NCI-H446 treated with DMSO at 0.1 percent for 48 hours (cell line): ENCODE results near the gene MAP4K4.
"Not testable (repeated sequence)": the region's sequence is repeated elsewhere in the genome, so short reads cannot be mapped to it uniquely, and the experiment has no call there.

ENCODE experiments used
- DNase-seq: peaks from one replicate; lab custom pipeline; 2025; lab: John Stamatoyannopoulos, UW

The MAP4K4 gene

DNA sequence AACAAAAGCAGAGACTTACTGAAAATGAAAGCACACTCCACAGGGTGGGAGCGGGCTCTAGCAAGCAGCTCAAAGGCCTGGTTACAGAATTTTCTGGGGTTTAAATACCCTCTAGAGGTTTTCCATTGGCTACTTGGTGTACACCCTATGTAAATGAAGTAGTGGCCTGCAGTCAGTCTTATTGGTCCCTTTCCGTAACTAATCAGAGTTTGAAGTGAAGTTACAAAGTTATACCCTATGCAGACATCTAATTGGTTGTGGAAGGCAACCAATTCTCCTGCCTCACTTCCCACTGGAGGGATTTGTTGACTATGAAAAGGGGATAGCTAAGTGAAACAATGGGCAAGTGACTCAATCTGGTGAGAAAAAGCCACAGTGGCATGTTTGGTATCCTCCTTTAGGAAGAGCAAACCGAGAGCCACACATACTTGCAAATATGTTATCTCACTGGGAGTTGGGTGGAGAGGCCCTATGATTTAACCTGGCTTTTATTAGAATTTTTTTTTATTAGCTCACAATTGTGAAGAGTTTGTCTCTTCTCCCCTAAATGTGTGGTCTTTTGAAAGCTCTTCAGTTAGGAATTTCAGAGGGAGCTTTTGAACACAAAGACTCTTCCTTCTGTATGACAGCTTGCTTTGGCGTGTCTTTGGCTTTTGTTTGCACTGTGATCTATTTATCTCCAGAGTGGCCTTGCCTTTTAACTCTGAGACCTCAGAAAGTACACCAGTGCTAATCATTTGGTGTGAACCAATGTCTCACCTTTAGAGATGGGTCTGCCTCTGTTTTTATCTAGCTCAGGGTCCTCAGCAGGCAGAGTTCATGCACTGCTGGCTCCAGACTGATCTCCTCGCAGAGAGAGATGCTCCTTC lies 69.6 kb downstream of the MAP4K4 start:
- no peak for DNase-seq

DNA sequence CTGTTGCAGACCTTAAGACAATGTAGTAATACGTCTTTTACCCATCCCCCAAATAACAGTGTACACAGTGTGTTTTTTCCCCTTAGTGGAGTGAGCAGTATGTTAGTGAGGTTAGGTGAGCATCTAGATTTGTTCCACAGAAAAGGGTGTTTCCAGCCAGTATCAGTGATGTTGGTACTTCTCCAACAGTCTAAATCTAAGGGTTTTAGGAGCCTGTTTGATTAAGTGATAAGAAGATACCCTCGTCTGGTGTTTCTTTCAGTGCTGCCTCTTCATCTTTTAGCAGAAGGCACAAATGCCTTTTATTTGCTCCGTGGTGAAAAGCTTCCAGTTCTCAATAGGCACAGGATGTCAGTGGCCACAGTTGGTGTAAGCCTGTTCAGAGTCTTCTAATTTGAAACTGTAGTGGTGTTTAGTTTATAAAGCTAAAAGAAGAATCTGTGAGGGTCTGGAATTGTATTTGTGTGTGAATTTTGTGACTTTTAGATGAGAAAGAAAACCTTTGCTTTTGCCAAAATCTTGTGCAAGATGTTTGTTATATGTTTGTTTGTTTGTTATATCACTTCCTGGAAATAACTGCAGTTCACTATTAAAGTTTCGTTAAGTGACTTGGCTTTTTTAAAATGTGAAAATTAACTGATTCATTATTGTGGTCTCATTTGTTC lies 71.2 kb downstream of the MAP4K4 start:
- DNase-seq, result no peak

DNA sequence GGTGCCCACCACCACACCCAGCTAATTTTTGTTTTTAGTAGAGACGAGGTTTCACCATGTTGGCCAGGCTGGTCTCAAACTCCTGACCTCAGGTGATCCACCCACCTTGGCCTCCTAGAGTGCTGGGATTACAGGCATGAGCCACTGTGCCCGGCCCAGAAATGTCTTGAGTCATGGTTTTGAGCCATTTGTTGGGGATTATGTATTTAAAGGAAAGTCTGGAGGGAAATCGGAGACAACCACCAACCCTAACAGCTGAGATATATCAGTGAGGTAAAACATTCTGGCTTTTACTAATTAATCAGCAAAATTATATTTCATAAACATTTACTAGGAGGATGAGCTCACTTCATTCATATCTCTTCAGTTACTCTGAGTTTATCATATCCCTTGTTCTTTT lies 72.2 kb downstream of the MAP4K4 start:
- not testable (repeated sequence) for DNase-seq

DNA sequence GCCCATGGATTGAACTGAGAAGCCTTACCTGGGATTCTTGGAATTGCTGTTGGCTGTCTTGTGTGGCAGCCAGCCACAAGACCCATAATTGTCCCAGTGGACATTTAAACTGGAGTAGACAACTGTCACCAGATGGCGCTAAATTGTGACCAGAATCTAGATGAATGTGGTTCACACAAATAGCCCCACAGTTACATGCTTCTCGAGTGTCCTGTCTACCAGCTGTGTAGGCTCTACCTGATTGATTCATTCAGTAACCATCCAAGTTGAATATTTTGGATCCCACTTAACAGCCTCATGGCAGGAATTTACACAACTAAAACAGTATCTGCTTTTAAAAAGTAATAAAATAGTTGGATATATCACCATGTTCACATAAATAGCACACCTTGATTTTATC lies 73.2 kb downstream of the MAP4K4 start:
- peak; percentile 31 for DNase-seq

DNA sequence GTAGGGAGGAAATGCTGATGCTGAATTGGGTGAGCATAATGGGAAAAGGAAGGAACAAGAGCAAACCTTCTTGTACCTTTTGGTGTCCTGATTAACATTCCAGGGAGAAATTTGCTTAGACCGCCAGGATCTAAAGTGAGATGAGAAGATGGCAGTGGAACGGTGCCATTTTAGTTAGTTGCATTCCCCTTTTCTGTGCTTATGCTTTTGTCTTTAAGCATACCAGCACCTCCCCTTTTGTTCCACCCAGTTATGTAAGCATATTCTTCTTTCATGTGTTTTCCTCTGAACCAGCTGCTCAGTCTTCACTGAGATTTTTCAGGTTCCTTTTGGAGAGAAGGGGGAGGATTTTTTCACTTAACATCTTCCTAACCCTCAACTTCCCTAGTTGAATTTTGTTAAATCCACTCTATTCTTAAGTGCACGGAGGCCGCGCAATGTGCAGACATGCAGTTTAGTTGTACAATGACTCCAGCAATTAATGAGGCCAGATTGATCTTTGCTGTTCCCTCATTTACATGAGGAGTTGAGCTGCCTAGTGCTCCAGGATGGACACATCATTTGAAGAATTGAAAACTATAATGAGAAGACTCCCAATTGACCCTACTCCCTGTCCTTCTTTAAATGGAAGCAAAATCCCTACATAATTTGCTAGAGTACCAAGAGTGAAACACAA lies 73.9 kb downstream of the MAP4K4 start:
- DNase-seq, result no peak

DNA sequence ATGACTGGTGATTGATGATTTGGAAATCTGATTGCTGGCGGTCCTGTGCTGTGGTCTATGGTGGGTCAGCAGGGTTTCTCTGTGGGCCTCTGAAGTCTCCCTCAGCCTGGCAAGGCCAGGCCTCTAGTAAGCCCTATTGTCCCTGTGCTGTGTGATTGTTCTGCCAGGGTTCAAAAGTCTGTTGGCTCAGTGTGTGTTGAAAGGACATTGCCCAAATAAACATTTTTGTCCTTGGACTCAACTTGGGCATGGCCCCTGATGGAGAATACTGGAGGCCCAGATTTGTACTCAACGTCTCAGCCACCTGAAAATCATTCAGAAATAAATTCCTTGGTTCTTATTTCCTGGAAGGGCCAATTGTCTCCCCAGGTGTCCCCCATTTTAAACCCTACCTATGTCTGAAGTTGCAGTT lies 74.4 kb downstream of the MAP4K4 start:
- no peak for DNase-seq

DNA sequence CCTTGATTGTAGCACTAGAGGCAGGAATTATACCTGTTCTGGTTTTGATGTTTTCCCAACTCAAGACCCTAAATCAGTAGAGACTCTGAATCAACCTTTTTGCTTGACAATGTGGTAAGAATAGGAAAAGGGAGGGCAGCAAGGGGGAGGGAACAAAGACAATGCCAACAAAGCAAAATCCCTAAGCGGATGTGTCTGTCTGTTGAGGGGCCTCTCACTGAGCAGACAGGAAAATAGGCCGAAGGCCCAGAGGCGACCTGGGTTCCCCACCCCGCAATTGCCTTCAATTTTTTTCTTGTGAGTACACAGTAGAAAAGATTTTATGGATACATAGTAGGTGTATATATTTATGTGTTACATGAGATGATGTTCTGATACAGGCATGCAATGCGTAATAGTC lies 75.6 kb downstream of the MAP4K4 start:
- no peak for DNase-seq

DNA sequence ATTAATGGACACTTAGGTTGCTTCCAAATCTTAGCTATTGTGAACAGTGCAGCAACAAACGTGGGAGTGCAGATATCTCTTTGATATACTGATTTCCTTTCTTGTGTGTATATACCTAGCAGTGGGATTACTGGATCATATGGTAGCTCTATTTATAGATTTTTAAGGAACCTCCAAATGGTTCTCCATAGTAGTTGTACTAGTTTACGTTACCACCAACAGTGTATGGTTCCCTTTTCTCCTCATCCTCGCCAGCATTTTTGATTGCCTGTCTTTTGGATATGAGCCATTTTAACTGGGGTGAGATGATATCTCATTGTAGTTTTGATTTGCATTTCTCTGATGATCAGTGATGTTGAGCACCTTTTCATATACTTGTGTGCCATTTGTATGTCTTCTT lies 76.5 kb downstream of the MAP4K4 start:
- DNase-seq, result not testable (repeated sequence)

DNA sequence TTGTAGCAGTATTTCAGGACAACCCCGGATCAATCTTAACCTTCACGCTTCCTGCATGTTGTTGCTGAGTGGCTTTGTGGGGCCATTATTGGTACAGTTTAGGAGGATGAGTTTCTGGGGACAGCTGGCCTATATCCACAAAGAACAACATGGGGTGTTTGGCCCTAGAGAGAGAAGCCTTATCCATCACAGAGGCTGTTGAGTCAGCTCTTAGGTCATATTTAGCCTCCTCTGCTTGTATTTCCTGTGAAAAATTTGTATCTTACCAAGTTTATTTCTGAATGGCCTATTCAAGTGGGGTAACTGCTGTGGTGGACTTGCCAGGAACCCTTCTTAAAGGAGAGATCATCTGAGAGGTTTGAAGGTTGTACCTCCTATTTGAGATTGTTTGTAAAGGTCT lies 77.6 kb downstream of the MAP4K4 start:
- no peak for DNase-seq

DNA sequence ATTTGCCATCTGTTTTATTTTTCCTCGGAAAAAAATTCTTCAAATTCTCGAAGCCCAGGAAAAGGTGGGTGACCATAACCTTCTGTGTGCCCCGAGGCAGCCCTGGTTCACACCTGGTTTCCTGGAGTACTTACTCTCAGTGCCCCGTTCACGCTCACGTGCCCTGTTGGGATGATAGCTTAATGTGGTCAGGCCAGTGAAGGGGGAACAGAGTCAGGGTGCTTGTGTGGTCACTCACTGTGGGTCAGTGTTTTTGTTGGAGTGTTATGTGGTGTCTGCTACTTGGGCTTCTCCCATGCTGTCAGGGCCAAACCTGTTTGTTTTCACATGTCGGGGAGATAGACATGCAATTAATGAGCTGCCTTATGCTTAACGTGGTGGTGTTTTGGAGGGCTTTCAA lies 78.1 kb downstream of the MAP4K4 start:
- DNase-seq, result no peak

DNA sequence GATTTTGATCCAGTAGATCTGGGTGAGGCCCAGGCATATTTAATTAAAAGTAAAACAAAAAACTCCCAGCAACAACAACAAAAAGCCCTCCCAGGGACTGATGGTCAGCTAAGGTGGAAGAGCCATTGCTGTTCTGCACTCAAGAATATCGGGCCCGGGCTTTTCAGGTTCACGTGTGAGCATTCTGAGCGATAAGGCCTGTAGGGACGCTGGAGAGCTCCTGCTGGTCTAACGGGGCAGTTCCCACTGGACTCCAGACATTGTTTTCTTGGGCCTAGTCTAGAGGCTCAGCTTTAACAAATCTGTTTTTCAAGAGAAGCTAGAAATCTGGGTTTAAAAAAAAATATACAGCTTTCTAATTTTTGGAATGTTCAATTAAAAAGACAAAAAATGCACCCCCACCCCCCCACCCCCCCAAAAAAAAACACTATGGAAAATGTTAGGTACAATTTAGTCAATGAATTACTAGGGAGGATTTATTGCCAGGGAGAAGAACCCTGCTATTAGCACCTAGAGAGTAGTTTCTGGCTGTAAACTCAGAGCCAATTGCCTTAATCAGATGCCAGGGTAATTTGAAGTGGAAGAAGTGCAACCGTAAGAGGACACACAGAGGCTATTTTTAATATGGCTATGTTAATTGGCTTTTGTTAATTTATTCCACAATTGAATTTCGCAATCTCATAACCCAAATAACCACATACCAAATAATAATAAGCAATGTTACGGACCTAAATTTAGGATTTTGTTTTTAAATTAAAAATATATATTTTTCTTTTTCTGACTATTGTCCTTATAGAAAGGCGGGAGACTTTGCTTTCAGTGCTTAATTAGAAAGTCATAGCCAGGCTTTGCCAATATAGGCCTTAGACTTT lies 78.9 kb downstream of the MAP4K4 start:
- peak; percentile 19 for DNase-seq

DNA sequence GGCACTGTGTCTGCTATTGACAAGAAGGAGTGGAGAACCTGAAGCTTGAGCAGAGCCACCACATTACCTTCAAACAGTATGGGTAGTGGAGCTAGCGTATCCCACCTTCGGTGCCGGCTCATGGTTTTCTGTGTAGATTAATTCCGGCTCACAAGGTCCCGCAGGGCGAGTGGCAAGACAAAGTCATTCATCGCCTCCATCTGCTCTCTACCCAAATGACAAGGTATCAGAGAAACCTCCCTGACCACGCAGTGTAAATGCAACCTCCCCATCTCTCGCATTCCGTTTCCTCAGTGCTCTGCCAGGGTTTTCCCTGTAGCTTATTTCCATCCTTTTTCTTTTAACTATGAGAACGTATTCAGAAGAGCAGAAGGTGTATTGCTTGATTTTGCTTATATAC lies 79.8 kb downstream of the MAP4K4 start:
- no peak for DNase-seq

DNA sequence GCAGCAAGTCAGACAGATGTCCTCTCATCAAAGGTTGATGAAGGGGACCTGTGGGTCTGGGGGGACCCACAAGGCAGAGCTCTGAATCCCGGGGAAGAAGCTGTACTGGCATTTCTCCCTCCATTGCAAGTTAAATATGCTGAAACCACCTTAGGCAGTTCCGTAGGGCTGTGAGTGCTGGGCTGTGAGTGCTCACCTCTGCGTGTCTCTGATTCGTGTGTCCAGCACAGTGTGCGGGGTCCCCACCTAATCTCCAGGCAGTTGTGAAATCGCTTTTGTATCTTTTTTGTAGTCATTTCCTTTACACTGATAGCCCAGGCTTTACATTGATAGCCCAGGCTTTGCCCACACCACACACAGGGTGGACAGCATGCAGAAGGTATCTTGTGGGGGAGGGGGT lies 80.6 kb downstream of the MAP4K4 start:
- no peak for DNase-seq

DNA sequence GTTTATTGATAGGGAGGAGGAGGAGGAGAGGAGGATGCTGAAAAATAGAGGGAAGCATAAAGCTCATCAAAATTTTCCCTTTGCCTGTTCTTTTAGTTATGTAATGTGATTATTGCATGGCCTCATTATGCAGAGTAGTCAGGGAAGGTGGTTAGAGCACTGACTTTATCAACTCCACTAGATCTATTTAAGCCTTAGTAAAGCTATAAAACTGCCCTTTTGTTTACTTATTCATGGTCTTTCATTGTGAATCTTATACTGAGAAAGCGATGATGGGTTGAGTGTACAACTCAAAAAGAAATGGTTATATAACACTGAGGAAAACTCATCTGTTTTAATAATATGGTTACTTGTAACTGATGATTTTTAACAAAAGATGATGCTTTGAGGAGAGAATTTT lies 81.7 kb downstream of the MAP4K4 start:
- DNase-seq, result no peak

DNA sequence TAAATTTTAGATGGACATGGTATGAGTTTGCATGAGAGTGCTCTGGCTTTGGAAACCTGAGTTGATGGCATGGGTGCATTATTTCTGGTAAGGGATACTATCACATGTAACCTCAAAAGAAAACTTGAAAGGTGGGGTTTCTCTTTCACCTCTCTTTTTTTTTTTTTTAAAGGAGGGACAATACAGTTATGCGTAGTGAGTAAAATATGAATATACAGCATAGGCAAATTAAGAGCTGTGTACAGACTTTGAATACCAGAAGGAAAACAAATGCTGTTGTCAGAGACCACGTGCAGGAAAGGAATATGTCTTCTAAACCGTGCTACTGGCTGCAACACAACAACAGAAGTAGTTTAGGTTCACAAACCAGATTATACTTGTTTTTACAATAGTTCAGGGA lies 82.1 kb downstream of the MAP4K4 start:
- no peak for DNase-seq

DNA sequence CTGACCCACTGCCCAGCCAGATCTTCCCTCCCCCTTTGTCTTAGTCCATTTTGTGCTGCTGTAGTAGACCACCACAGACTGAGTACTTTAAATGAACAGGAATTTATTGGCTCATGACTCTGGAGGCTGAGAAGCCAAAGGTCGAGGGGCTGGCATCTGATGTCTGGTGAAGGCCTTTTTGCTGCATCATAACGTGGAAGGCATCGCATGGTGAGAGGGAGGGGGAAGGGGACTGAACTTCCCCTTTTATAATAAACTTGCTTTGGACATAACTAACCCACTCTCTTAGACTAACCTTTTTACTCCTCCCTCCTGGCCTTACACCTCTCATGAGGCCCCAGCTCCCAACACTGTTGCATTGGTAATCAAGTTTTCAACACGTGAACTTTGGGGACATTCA lies 83.8 kb downstream of the MAP4K4 start:
- no peak for DNase-seq

DNA sequence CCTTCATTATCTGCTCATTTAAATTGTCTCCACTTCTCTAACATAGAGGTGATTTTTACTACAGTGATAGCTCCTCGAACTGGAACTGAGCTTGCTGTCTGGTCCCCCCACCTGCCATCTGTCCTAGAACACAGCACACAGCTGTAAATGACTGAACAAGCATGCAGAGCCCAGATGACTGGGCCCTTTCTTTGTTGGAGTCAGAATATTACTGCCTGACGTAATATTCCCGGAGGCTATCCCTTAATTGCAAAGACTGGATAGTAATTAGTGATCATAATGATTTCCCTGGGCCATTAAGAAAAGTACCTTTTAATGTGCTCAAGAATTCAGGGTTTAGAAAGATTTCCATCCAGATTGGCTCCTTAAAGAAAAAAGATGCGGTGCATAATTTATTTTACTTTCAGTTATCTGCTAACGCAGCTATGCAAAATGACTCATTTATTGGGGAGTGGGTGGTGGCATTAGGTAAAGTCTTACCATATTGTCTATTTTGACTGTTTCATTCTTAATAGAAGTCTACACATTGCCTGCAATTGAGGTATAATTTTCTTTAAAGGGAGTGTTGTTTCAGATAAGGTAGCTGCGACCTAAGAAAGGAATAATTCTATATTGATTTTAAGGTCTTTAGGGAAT lies 84.4 kb downstream of the MAP4K4 start:
- DNase-seq, result no peak

DNA sequence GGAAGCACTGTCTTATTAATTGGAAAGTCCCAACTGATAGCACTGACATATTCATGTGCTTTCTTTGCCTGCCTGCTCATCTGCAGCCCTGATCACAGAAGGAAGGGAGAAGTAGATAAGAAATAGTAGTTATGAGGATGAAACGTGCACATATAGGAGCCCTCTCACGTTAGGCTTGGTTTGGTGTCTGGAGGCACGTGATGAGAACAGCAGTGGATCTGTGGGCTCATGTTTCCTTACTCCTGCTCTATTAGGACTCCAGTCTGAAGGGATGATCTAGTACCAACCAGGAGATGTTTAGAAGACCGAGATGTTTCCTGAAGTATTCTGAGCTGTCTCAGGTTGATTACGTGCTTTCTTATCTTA lies 84.9 kb downstream of the MAP4K4 start:
- DNase-seq, result no peak

DNA sequence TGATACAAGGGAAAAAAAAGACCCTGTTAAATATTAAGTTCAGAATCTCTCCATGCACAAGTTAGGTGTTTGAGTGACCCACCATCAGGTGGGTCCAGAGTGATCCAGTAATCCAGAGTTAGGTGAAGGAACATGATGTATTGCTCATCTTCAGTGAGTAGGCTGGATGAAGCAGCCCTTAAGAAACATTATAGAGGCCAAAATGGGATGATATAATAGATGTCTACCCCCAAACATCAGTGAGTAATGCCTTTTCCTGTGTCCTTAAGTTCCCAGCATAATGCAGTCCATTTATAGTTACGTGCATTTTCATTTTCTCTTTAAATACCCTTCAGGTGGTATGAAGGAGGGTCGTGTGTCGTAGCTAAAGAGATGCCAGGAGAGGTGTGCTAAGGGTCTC lies 89.6 kb downstream of the MAP4K4 start:
- DNase-seq, result no peak

DNA sequence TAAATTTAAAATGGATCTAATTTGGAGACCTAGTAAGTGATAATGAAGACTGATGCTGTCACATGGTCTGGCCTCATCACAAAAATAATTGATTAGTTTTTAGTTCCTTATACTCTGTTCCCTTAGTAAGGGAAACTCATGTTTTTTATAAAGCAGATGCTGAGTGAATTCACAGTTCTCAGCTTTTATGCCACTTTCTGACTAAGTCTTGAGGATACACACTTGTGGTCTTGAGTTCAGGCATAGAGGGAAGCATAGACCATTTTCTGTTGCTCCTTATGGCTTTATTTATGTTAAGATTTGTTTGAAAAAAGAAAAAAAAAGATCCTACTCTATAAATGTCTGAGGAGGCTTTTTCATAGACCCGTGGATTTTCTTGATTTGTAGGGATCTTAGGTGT lies 91.1 kb downstream of the MAP4K4 start:
- DNase-seq, result no peak
